ENCODE measurements around the gene SP2.

DNA sequence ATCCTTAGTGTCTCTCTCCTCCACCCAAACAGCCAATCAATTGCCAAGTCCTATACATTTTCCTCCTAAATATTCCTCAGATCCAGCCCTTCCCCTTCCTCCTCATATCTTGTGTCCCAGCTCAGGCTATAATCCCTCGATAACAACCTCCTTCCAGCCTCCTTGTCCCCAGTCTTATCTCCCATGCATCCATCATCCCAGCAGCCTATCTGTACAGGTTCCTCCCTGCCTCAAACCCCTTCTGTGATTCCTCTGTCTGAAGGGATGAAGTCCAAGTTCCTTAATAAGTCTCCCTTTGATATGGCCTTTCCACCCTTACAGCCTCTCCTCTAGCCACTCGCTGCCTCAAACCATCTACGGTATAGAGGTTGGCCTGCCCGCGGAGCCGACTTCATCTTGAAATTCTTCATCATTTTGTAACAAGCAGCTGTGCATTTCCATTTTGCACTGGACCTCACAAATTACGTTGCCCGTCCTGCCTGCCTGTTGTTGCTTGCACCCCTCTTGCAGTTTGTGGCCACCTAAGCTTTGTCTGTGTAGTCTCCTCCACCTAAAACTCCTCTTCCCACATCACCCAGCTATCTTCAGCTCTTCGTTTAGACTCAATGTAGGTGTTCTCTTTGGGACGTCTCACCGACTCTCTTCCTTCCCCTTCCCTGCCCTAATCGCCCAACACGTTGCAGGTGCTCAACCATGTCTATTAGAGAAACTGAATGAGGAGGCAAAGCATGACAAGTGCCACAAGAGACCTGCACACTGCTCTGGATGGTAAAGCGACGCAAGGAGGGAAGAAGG lies 74.1 kb downstream of the SP2 start:
- TF ChIP-seq POLR2A (IDR thresholded peaks at IDR 0.05; ENCODE audit: low read depth, low read length) (no peak), SPI1 (IDR thresholded peaks at IDR 0.05; ENCODE audit: low read depth, low read length) (no peak), TAF1 (IDR thresholded peaks at IDR 0.05; ENCODE audit: low read depth, low read length) (no peak)

Data from GM12891 (cell line).